Measurements from ENCODE around the gene CCNO. TPM values are rescaled to one million over a fixed set of nuclear protein-coding genes. Genes with fewer than 3 reads are reported as not detected.
A peak's percentile ranks its signal among the peaks of the same experiment; 100 is the strongest.

CCNO gene, protein sequence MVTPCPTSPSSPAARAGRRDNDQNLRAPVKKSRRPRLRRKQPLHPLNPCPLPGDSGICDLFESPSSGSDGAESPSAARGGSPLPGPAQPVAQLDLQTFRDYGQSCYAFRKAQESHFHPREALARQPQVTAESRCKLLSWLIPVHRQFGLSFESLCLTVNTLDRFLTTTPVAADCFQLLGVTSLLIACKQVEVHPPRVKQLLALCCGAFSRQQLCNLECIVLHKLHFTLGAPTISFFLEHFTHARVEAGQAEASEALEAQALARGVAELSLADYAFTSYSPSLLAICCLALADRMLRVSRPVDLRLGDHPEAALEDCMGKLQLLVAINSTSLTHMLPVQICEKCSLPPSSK
- not detected for polyA plus RNA-seq

DNA sequence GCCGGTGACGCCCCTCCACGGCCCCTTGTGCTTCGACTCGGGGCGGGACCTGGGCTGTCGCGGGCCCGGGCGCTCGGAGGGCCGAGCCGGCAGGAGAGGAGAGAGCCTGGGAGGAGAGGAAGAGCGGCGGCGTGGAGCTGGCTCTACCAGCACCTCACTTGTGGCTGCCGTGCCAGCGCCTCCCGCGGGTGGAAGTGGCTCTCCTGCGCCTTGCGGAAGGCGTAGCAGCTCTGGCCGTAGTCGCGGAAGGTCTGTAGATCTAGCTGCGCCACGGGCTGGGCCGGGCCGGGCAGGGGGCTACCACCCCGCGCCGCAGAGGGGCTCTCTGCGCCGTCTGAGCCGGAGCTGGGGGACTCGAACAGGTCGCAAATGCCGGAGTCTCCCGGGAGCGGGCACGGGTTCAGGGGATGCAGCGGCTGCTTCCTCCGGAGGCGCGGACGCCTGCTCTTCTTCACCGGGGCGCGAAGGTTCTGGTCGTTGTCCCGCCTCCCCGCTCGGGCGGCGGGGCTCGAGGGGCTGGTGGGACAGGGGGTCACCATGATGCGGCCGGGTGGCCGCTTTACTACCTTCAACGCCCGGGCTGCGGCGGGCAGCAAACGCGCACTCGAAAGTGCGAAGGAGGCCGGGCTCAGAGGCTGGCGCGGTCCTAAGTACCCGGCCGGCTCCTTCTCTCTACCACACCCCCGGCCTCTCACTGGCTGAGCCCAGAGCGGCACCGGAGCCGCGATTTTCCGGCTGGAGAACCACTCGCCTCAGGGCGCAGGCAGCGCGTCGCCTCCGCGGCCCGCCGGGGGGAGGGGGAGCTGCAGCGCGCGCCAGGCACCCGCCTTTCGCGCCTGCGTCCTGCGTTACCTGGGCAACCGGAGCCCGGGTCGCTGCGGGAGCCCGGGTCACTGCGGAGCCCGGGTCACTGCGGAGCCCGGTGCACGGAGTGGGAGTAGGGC lies at the start of gene CCNO:
CCNO (minus strand) TSS at position 624 of the 944 bp plus-strand sequence; CDS start at position 539, 85 bp downstream.
- H3K4me1 Mint-ChIP-seq: peaks cover 29 to 33% of the 10 kb centered on the region in 2 donors
- peak; percentile 36 to 60 (median 41) for DNase-seq
- no peaks in the 10 kb centered on the region for H3K36me3 Mint-ChIP-seq
- H3K27me3 Mint-ChIP-seq (ENCODE audit: low read depth in 3 of 3): peaks cover 32 to 50% (median 42%) of the 10 kb centered on the region in 3 donors
- H3K27ac Mint-ChIP-seq: no peak within 1 kb of the TSS
- no peaks in the 10 kb centered on the region for H3K9me3 Mint-ChIP-seq
- H3K4me3 Mint-ChIP-seq: peak within 1 kb of the TSS; percentile 84 to 92 (median 86)

DNA sequence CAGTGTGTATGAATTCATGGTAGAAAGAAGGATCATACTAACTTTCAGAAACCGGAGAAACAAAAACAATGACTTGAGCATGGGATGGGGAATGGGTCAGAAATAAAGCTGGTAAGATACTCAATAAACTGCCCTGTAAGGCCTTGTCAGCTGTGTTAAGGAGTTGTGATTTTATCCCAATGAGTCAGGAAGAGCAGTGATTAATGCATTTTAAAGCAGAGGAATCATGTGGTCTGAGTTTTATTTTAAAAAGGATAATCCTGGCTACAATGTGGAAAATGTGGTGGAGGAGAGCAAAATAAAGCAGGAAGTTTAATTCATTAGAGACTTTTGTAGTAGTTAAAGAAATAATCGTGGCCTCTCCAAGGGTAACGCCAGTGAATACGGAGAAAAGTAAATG lies 45.4 kb upstream of the CCNO start:
- H3K9me3 Mint-ChIP-seq: no peaks in the 10 kb centered on the region
- H3K27ac Mint-ChIP-seq: no peak overlapping the region
- peaks cover 24 to 55% (median 55%) of the 10 kb centered on the region in 3 donors for H3K36me3 Mint-ChIP-seq
- H3K4me3 Mint-ChIP-seq: no peak overlapping the region
- DNase-seq: no peak
- peaks cover 5 to 17% of the 10 kb centered on the region in 2 donors for H3K4me1 Mint-ChIP-seq
- H3K27me3 Mint-ChIP-seq (ENCODE audit: low read depth in 3 of 3): no peaks in the 10 kb centered on the region

DNA sequence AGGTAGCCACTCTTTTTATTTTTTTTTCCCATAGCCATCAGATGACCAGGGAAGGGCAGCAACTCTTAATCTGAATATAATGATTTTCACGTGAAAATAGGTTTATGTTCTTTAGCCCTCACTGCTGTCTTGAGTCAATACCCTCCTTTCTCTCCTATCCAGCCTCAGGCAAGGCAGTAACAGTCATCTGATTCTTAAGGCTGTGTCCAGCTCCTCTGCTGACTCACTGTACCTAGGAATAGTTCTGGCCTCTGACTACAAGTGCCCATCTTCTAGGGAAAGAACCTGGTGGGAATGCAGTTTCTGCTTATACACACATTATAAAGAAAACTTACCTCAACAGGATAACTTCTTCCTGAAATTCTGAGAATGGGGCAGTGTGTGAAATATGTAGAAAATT lies 43.4 kb upstream of the CCNO start:
- no peaks in the 10 kb centered on the region for H3K9me3 Mint-ChIP-seq
- peaks cover 28 to 59% (median 50%) of the 10 kb centered on the region in 3 donors for H3K36me3 Mint-ChIP-seq
- peaks cover 5 to 17% of the 10 kb centered on the region in 2 donors for H3K4me1 Mint-ChIP-seq
- no peak for DNase-seq
- no peak overlapping the region for H3K4me3 Mint-ChIP-seq
- H3K27ac Mint-ChIP-seq: no peak overlapping the region
- no peaks in the 10 kb centered on the region for H3K27me3 Mint-ChIP-seq (ENCODE audit: low read depth in 3 of 3)

DNA sequence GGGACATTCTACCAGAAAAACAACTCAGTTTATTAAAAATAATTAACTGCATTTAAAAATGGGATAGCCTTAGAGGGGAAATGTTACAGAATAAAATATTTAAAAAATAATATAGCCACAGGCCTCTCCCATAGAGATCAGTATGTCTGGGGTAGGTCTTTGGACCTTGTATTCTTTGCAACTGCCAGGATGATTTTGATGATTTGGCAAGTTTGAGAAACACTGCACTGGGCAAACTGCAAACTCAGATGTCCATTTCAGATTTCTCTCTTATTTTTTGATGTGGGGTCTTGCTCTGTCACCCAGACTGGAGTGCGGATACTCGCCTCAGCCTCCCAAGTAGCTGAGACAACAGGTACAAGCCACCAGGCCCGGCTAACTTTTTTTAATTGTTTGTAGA lies 24.9 kb upstream of the CCNO start:
- Mint-ChIP-seq H3K4me3 (no peak overlapping the region), H3K9me3 (no peaks in the 10 kb centered on the region), H3K4me1 (no peaks in the 10 kb centered on the region), H3K27me3 (ENCODE audit: low read depth in 3 of 3) (peaks cover 0 to 1% (median 0%) of the 10 kb centered on the region in 3 donors), H3K36me3 (peaks cover 36 to 67% (median 46%) of the 10 kb centered on the region in 3 donors), H3K27ac (no peak overlapping the region)
- no peak for DNase-seq

DNA sequence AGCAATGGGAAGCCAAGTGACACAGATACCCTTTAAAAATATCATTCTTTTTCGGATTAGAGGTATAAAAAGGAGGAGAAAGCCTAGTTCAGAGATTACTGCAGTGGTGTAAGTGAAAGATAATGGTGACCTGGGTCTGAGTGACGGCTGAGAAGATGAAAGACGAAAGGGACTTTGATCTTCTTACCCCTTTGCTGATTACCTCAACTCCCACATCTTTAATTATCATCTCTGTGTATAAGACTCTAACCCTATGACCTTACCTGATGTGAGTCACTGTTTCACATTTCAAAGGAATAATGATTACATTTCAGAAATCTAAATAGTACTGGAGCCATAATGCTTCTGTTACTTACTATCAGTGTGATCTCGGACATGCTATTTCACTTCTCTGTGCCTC lies 21.4 kb upstream of the CCNO start:
- H3K9me3 Mint-ChIP-seq: no peaks in the 10 kb centered on the region
- H3K4me1 Mint-ChIP-seq: no peaks in the 10 kb centered on the region
- peaks cover 29 to 43% (median 33%) of the 10 kb centered on the region in 3 donors for H3K36me3 Mint-ChIP-seq
- no peak for DNase-seq
- H3K27me3 Mint-ChIP-seq (ENCODE audit: low read depth in 3 of 3): peaks cover 0 to 3% (median 1%) of the 10 kb centered on the region in 3 donors
- H3K27ac Mint-ChIP-seq: no peak overlapping the region
- no peak overlapping the region for H3K4me3 Mint-ChIP-seq

DNA sequence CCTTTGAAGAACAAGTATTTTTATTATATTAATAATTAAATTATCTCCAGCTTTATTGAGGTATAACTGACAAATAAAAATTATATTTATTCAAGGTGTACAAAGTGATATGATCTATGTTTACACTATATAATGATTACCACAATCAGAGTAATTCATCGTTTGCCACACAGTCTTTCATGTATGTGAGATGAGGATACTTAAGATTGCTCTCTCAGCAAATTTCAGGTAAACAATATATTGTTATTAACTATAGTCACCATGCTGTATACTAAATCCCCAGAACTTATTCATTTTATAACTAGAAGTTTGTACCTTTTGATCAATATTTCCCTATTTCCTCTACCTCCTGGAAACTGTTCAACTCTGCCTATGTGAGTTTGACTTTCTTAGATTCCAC lies 16.7 kb upstream of the CCNO start:
- no peaks in the 10 kb centered on the region for H3K4me1 Mint-ChIP-seq
- no peak overlapping the region for H3K27ac Mint-ChIP-seq
- H3K36me3 Mint-ChIP-seq: peaks cover 9 to 23% (median 12%) of the 10 kb centered on the region in 3 donors
- no peak for DNase-seq
- peaks cover 5 to 15% (median 12%) of the 10 kb centered on the region in 6 donors for H3K9me3 Mint-ChIP-seq
- H3K27me3 Mint-ChIP-seq (ENCODE audit: low read depth in 3 of 3): peaks cover 0 to 3% (median 2%) of the 10 kb centered on the region in 3 donors
- no peak overlapping the region for H3K4me3 Mint-ChIP-seq

DNA sequence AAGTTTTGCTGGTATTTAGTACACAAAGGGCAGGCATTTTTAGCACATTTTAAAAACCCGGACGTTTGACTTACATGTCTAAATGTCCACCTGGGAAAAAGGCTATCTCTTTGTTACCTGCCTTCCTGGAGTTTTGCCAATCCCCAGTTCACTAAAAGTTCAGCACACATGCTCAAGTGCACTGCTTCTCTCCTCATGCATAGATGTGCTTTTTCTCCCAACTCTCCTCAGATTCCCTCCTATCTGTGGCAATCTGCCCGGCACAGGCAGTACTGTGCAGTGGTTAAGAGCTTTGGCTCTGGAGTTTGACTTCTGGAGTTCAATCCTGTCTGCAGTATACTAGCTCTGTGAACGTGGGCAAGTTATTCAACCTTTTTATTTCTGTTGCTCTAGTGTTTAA lies 8.3 kb upstream of the CCNO start:
- H3K27me3 Mint-ChIP-seq (ENCODE audit: low read depth in 3 of 3): peaks cover 2 to 6% (median 3%) of the 10 kb centered on the region in 3 donors
- no peaks in the 10 kb centered on the region for H3K36me3 Mint-ChIP-seq
- DNase-seq: no peak
- no peak overlapping the region for H3K4me3 Mint-ChIP-seq
- no peaks in the 10 kb centered on the region for H3K4me1 Mint-ChIP-seq
- H3K27ac Mint-ChIP-seq: no peak overlapping the region
- no peaks in the 10 kb centered on the region for H3K9me3 Mint-ChIP-seq

DNA sequence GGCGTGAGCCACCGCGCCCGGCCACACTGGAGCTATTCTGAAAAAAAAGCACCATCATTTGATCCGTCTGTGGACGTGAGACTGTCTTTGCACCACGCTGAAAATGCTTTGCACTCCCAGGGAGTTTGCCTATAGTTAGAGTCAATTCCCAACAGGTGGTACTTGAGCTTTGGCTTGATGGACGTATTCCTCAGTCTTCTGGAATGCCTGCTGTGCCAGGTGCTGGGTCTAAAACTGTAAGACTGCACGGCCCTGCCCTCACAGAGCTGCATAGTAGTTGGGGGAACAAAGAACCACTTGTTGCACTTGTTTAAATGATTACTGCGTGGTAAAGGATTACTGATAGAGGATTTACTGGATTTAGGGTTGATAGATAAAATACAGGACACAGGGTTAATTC lies 3.4 kb upstream of the CCNO start:
- peaks cover 20 to 23% (median 23%) of the 10 kb centered on the region in 3 donors for H3K27me3 Mint-ChIP-seq (ENCODE audit: low read depth in 3 of 3)

DNA sequence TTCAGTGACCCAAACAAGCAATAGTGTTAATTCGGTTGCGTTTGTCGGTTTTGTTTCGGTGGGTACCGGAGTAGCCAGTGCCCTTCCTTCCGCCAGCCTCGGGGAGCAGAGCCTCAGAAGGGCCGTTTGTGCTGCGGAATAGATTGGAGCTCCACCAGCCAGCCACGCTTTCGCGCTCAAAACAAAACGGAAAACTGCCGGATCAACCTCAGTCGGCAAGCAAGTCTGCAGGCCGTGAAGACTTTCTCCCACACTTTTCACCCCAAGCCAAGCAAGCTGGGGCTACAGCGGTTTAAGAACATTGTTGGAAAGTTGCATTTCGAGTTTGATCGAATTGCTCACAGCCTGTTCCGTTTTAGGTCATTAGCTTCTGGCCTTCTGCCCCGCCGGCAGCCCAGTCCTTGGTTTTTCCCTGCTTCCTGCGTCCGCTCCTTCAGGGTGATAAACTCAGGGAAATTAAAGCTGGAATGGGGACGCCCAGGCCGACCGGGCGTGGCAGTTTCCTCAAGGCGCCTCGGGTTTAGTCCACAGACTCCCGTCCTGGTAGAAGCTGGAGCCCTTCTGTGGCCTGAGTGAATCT lies 803 bp upstream of the CCNO start:
- Mint-ChIP-seq H3K9me3 (no peaks in the 10 kb centered on the region), H3K27ac (no peak overlapping the region), H3K27me3 (ENCODE audit: low read depth in 3 of 3) (peaks cover 32 to 41% (median 34%) of the 10 kb centered on the region in 3 donors), H3K36me3 (no peaks in the 10 kb centered on the region), H3K4me3 (peak overlapping the region; percentile 84 to 90 (median 86)), H3K4me1 (peaks cover 29 to 33% of the 10 kb centered on the region in 2 donors)
- peak in 2 of 3 donors; percentile 5 to 17 for DNase-seq

More for the DNA sequence above, 3.4 kb upstream of the CCNO start:
- no peak overlapping the region for H3K27ac Mint-ChIP-seq
- H3K36me3 Mint-ChIP-seq: no peaks in the 10 kb centered on the region
- no peaks in the 10 kb centered on the region for H3K9me3 Mint-ChIP-seq
- H3K4me3 Mint-ChIP-seq: no peak overlapping the region
- peaks cover 16 to 22% of the 10 kb centered on the region in 2 donors for H3K4me1 Mint-ChIP-seq
- DNase-seq: no peak

DNA sequence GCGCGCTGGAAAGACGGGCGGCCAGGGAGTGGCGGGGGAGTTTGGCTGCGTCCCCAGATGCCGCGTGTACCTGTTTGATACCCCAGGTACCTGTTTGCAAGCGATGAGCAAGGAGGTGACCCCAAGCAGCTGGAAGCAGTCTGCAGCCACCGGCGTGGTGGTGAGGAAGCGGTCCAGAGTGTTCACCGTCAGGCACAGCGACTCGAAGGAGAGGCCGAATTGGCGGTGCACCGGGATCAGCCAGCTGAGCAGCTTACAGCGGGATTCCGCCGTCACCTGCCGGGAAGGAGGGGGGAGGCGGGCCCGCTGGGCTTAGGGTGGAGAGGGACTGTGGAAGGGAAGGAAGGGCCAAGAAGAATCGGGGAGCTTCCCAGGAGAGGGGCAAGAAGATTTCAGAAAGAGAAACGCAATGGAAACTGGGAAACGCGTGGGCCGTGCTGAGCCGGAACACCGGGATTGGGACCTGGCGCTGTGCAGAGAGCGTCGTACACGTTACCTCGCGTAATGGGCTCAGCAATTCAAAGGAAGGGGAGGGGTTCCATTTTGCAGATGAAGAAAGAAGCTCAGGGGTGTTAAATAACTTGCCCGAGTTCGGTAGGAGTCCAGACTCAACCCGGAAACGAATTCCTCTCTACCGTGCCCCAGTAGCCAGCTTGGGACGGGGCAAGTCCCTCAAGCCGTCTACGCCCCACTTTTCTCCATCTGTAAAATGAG lies 980 bp downstream of the CCNO start:
- Mint-ChIP-seq H3K4me1 (peaks cover 35 to 39% of the 10 kb centered on the region in 2 donors), H3K36me3 (no peaks in the 10 kb centered on the region), H3K4me3 (peak overlapping the region; percentile 82 to 92 (median 84)), H3K27ac (no peak overlapping the region), H3K27me3 (ENCODE audit: low read depth in 3 of 3) (peaks cover 38 to 58% (median 48%) of the 10 kb centered on the region in 3 donors), H3K9me3 (no peaks in the 10 kb centered on the region)
- DNase-seq: peak in 2 of 3 donors; percentile 6 to 13

DNA sequence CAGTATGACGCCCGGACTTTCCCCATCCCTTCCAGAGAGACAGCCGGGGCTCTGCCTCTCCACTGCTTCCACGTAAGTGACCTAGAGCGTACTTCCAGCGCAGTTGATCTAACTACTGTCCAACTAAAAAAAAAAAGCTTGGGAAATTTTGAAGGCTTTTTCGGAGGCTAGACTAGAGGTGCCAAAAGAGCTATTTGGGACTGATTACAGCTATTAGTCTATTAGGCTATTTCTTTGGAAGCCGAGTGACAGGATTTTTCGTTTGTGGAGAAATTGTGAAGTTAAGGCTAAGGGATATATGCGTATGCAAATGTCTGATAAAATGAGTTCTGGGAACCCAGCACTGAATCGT lies 1.5 kb downstream of the CCNO start:
- H3K27me3 Mint-ChIP-seq (ENCODE audit: low read depth in 3 of 3): peaks cover 38 to 59% (median 47%) of the 10 kb centered on the region in 3 donors
- no peak for DNase-seq
- peaks cover 35 to 39% of the 10 kb centered on the region in 2 donors for H3K4me1 Mint-ChIP-seq
- H3K4me3 Mint-ChIP-seq: peak overlapping the region; percentile 82 to 92 (median 84)
- no peaks in the 10 kb centered on the region for H3K36me3 Mint-ChIP-seq
- H3K9me3 Mint-ChIP-seq: no peaks in the 10 kb centered on the region
- H3K27ac Mint-ChIP-seq: no peak overlapping the region

DNA sequence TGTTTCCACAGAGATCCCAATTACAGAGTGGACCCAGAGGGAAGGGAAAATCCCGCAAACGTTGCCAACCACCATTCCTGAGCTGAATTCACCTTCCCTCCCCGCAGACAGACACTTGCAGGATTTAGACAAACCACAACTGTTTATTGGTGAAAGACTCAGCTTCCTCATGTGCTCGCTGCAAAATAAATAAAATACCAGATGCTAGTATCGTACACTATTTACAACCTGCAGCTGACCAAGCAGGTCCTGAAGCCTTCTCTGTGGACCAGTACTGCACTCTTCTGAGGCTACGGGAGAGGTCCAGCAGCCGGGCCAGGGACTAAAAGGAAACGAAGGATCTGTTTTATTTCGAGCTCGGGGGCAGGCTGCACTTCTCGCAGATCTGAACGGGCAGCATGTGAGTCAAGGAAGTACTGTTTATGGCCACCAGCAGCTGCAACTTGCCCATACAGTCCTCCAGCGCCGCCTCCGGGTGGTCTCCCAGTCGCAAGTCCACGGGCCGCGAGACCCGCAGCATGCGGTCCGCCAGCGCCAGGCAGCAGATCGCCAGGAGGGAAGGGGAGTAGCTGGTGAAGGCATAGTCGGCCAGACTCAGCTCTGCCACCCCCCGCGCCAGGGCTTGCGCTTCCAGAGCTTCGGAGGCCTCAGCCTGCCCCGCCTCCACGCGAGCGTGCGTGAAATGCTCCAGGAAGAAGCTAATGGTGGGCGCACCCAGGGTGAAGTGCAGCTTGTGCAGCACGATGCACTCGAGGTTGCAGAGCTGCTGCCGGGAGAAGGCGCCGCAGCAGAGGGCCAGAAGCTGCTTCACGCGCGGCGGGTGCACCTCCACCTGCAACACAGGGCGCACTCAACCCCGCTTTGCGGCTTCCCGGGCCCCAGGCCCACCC lies 2.1 kb downstream of the CCNO start:
- Mint-ChIP-seq H3K4me3 (peak overlapping the region; percentile 82 to 92 (median 84)), H3K9me3 (no peaks in the 10 kb centered on the region), H3K27me3 (ENCODE audit: low read depth in 3 of 3) (peaks cover 39 to 56% (median 42%) of the 10 kb centered on the region in 3 donors), H3K4me1 (peaks cover 37 to 39% of the 10 kb centered on the region in 2 donors), H3K36me3 (no peaks in the 10 kb centered on the region), H3K27ac (no peak overlapping the region)
- peak in 1 of 3 donors; percentile 19 for DNase-seq
